Endothelial cell of umbilical vein (primary cell): ENCODE results near the gene CBLN1.

ENCODE experiments used
- CTCF ChIP-seq, 2 donors: IDR thresholded peaks; 1 replicate in 1 of 2; 2 replicates in 1 of 2; pipeline ENCODE4 v1.5.1; 2011; ENCODE audit warnings: low read length in 2 of 2, mild to moderate bottlenecking in 2 of 2, moderate library complexity in 2 of 2, control low read depth in 1 of 2, inconsistent platforms in 1 of 2, low read depth in 1 of 2; ENCODE audit not compliant: insufficient read depth in 1 of 2; ENCODE audit errors: extremely low read depth in 1 of 2
- EZH2 ChIP-seq: IDR thresholded peaks from 2 replicates; pipeline ENCODE4 v1.6.1; 2012; ENCODE audit warnings: borderline replicate concordance, low read depth, mild to moderate bottlenecking, moderate library complexity, low read length, inconsistent platforms; ENCODE audit not compliant: severe bottlenecking
- JUN ChIP-seq: IDR thresholded peaks from 2 replicates; pipeline ENCODE4 v1.6.1; 2011; ENCODE audit warnings: borderline replicate concordance, low read depth; ENCODE audit not compliant: insufficient read length, insufficient read depth
- MAX ChIP-seq: IDR thresholded peaks from 2 replicates; pipeline ENCODE4 v1.6.1; 2011; ENCODE audit not compliant: insufficient read depth, insufficient read length
- MYC ChIP-seq: IDR thresholded peaks from one replicate; pipeline ENCODE4 v1.6.1; 2011; ENCODE audit warnings: mild to moderate bottlenecking, low read depth, low read length
- POLR2A ChIP-seq: IDR thresholded peaks from 2 replicates; pipeline ENCODE4 v1.6.1; 2012; ENCODE audit warnings: low read depth, mild to moderate bottlenecking, control low read depth, low read length
- POLR2AphosphoS5 ChIP-seq: IDR thresholded peaks from 2 replicates; pipeline ENCODE4 v1.6.1; 2012; ENCODE audit warnings: low read depth, mild to moderate bottlenecking, control low read depth, low read length, moderate library complexity; ENCODE audit not compliant: insufficient read depth

- TF ChIP-seq CTCF (IDR thresholded peaks at IDR 0.05; ENCODE audit: extremely low read depth in 1 of 2, insufficient read depth in 1 of 2, low read depth in 1 of 2, low read length in 2 of 2) (no peak), POLR2A (no peak), EZH2 (no peak), MAX (no peak), MYC (no peak), JUN (no peak), POLR2AphosphoS5 (no peak)
Measured at GRCh38 chr16:49268667-49269066, 13.0 kb downstream of the CBLN1 start.
